Measurements from ENCODE around the gene RTP2. TPM values are rescaled to one million over a fixed set of nuclear protein-coding genes. Genes with fewer than 3 reads are reported as not detected.
A peak's percentile ranks its signal among the peaks of the same experiment; 100 is the strongest.

RTP2 gene, protein sequence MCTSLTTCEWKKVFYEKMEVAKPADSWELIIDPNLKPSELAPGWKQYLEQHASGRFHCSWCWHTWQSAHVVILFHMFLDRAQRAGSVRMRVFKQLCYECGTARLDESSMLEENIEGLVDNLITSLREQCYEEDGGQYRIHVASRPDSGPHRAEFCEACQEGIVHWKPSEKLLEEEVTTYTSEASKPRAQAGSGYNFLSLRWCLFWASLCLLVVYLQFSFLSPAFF
- total RNA-seq (not detected), total RNA-seq (0 to 0.08 (median 0) reads per million in 172 experiments)
- polyA plus RNA-seq (2013, experiment 1 of 2): not detected
- polyA plus RNA-seq (2013, experiment 2 of 2): 0.03 TPM

DNA sequence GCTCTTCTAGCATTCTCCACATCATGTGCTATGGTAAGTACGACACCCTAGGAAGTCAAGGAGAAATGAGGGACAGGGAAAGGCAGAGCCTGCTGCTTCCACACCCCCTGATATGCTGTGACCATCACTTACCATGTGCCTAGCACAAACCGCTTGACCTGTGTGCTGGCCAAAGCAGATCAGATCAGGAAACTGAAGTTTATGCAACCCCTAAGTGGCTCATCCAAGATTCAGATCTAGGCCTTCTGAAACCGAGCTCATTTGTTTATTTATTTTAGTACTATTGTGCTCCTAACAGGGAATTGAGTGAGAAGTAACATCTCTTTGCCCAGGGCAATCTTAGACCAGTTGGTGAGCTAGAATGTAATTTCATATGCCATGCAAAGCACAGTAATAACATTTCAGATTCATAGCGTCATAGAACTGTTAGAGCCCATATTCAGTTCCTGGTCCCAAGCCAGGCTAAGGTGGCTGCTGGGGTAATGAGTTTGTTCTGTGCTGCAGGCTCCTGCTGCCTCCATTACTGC, at the start of gene RTP2:
Gene RTP2 (minus strand): TSS at position 51 of the 527 bp plus-strand sequence. CDS start 429 bp downstream, outside the sequence.
- POLR2A ChIA-PET: no interaction called here
- no peak within 1 kb of the TSS for H3K27ac ChIP-seq (ENCODE audit: low read depth in 1 of 2, low read length in 2 of 2)
- intact Hi-C loops (cut with DNase I, micrococcal nuclease): no loop called here
- no peaks in the 10 kb centered on the region for H3K27me3 ChIP-seq (ENCODE audit: control insufficient read depth in 1 of 2, insufficient read depth in 2 of 2, low read length in 2 of 2)
- Mint-ChIP-seq H3K4me3 (no peak within 1 kb of the TSS), H3K36me3 (ENCODE audit: low read depth) (no peaks in the 10 kb centered on the region), H3K27ac (no peak within 1 kb of the TSS), H3K9me3 (no peaks in the 10 kb centered on the region), H3K4me1 (ENCODE audit: low read depth) (no peaks in the 10 kb centered on the region), H3K27me3 (no peaks in the 10 kb centered on the region)
- TF ChIP-seq, protein P1, sequence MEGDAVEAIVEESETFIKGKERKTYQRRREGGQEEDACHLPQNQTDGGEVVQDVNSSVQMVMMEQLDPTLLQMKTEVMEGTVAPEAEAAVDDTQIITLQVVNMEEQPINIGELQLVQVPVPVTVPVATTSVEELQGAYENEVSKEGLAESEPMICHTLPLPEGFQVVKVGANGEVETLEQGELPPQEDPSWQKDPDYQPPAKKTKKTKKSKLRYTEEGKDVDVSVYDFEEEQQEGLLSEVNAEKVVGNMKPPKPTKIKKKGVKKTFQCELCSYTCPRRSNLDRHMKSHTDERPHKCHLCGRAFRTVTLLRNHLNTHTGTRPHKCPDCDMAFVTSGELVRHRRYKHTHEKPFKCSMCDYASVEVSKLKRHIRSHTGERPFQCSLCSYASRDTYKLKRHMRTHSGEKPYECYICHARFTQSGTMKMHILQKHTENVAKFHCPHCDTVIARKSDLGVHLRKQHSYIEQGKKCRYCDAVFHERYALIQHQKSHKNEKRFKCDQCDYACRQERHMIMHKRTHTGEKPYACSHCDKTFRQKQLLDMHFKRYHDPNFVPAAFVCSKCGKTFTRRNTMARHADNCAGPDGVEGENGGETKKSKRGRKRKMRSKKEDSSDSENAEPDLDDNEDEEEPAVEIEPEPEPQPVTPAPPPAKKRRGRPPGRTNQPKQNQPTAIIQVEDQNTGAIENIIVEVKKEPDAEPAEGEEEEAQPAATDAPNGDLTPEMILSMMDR (IDR thresholded peaks at IDR 0.05): no peak
- CTCF ChIA-PET: interaction anchor here (3.4 kb wide), 1 partner anchor 12 kb away, joined by 15 read pairs; no protein-coding TSS in a partner anchor
- H3K9me3 ChIP-seq (ENCODE audit: control insufficient read depth in 1 of 2, insufficient read depth in 1 of 2, low read length in 2 of 2): no peaks in the 10 kb centered on the region
- DNase-seq: no peak
- no peaks in the 10 kb centered on the region for H3K36me3 ChIP-seq (ENCODE audit: insufficient read depth, low read length)
- no peak within 1 kb of the TSS for H3K4me3 ChIP-seq (ENCODE audit: low read length)
- ATAC-seq (ENCODE audit: poor library complexity): no peak
- H3K4me1 ChIP-seq (ENCODE audit: insufficient read depth, low read length): no peaks in the 10 kb centered on the region

GRCh38 chr3:187750513-187751123, 48.3 kb upstream of the RTP2 start:
- peak in 1 of 14 experiments; percentile 10 for DNase-seq
- H3K9me3 ChIP-seq (ENCODE audit: control insufficient read depth in 1 of 2, insufficient read depth in 1 of 2, low read length in 2 of 2): no peaks in the 10 kb centered on the region
- H3K4me3 ChIP-seq (ENCODE audit: low read length): no peak overlapping the region
- peak overlapping the region; percentile 36 for H3K4me3 Mint-ChIP-seq
- no peak overlapping the region for H3K27ac ChIP-seq (ENCODE audit: low read depth in 1 of 2, low read length in 2 of 2)
- intact Hi-C loops (cut with DNase I, micrococcal nuclease): loop anchor here in 1 of 2 experiments (5.0 kb wide), 1 partner anchor 217 kb away; no protein-coding TSS in a partner anchor
- peaks cover 25% of the 10 kb centered on the region for H3K4me1 ChIP-seq (ENCODE audit: insufficient read depth, low read length)
- H3K27me3 ChIP-seq (ENCODE audit: control insufficient read depth in 1 of 2, insufficient read depth in 2 of 2, low read length in 2 of 2): no peaks in the 10 kb centered on the region
- H3K27ac Mint-ChIP-seq: peak overlapping the region; percentile 8
- TF ChIP-seq, protein P1 (IDR thresholded peaks at IDR 0.05): no peak
- peaks cover 3% of the 10 kb centered on the region for H3K36me3 Mint-ChIP-seq (ENCODE audit: low read depth)
- peaks cover 62% of the 10 kb centered on the region for H3K4me1 Mint-ChIP-seq (ENCODE audit: low read depth)
- ChIA-PET POLR2A (no interaction called here), CTCF (interaction anchor here (2.7 kb wide), 1 partner anchor 10 kb away, joined by 15 read pairs; no protein-coding TSS in a partner anchor)
- H3K36me3 ChIP-seq (ENCODE audit: insufficient read depth, low read length): no peaks in the 10 kb centered on the region
- ATAC-seq (ENCODE audit: poor library complexity): no peak
- H3K27me3 Mint-ChIP-seq: no peaks in the 10 kb centered on the region
- no peaks in the 10 kb centered on the region for H3K9me3 Mint-ChIP-seq

DNA sequence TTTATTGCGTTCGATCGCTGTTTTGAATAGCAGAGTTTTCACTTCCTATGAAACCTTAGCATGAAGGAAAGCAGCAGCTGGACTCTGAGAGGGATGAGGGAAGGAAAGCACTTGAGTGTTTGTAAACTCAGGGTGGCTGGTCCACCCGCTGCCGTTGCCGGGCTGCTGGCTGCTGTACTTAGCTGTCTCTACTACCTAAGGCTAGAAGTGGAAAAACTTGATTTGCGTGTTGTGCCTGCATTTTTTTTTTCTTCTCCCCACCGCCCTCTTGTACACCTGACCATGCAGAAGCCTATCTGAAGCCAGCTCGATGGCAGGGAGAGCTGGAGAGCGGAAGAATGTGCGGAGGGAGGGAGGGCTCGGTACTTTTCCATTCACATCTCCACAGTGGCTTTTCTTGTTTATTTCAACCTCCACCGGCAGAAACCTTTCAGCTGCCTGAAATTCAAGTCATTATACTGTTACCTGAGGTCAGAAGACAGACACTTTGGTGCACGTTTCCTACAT, 47.7 kb upstream of the RTP2 start:
- H3K27ac Mint-ChIP-seq: peak overlapping the region; percentile 8
- ATAC-seq (ENCODE audit: poor library complexity) (no peak), DNase-seq (no peak)
- peaks cover 29% of the 10 kb centered on the region for H3K4me1 ChIP-seq (ENCODE audit: insufficient read depth, low read length)
- H3K4me3 ChIP-seq (ENCODE audit: low read length): no peak overlapping the region
- peaks cover 8% of the 10 kb centered on the region for H3K36me3 Mint-ChIP-seq (ENCODE audit: low read depth)
- peak overlapping the region; percentile 36 for H3K4me3 Mint-ChIP-seq
- POLR2A ChIA-PET: interaction anchor here (0.8 kb wide), 1 partner anchor 11 kb away, joined by 3 read pairs; no protein-coding TSS in a partner anchor
- no peaks in the 10 kb centered on the region for H3K9me3 ChIP-seq (ENCODE audit: control insufficient read depth in 1 of 2, insufficient read depth in 1 of 2, low read length in 2 of 2)
- no peaks in the 10 kb centered on the region for H3K9me3 Mint-ChIP-seq
- H3K27me3 Mint-ChIP-seq: no peaks in the 10 kb centered on the region
- no peaks in the 10 kb centered on the region for H3K27me3 ChIP-seq (ENCODE audit: control insufficient read depth in 1 of 2, insufficient read depth in 2 of 2, low read length in 2 of 2)
- H3K4me1 Mint-ChIP-seq (ENCODE audit: low read depth): peaks cover 67% of the 10 kb centered on the region
- CTCF ChIA-PET: interaction anchor here (0.9 to 2.7 kb wide), 2 partner anchors 10 kb away, joined by 3 to 15 read pairs; no protein-coding TSS in a partner anchor
- no peaks in the 10 kb centered on the region for H3K36me3 ChIP-seq (ENCODE audit: insufficient read depth, low read length)
- TF ChIP-seq, protein P1 (IDR thresholded peaks at IDR 0.05): no peak
- no peak overlapping the region for H3K27ac ChIP-seq (ENCODE audit: low read depth in 1 of 2, low read length in 2 of 2)
- intact Hi-C loops (cut with DNase I, micrococcal nuclease): loop anchor here in 1 of 2 experiments (5.0 kb wide), 1 partner anchor 217 kb away; no protein-coding TSS in a partner anchor

Measured in CD4-positive, alpha-beta T cell (primary cell).